Endothelial cell of umbilical vein (primary cell): ENCODE data around the gene SPPL2C. TPM values are rescaled to one million over a fixed set of nuclear protein-coding genes. Genes with fewer than 3 reads are reported as not detected.

Experiments used
- BruUV-seq: library from RNA; stranded (reverse); fragments of 400-500 nt; replicated peaks from 2 replicates; lab custom pipeline; 2021; lab: Mats Ljungman, UMichigan
- CTCF ChIA-PET: fragments of 300-600, 350-600 bp; sonication (Branson Sonifier 250); formaldehyde crosslinking; loops from one replicate; lab custom pipeline; 2021; ENCODE audit warnings: antibody characterized with exemption, inconsistent platforms; lab: Charles Lee
- POLR2A ChIA-PET: fragments of 300-600, 350-600 bp; sonication (Branson Sonifier 250); formaldehyde crosslinking; loops from one replicate; lab custom pipeline; 2021; ENCODE audit warnings: antibody characterized with exemption, inconsistent platforms; lab: Charles Lee
- DNase-seq: peaks from one replicate; pipeline ENCODE4 v3.0.0-alpha.2; 2011; ENCODE audit warnings: low read depth, low spot score
- FAIRE-seq: peaks from 2 replicates; lab custom pipeline; 2011; peaks lifted over from hg19 to GRCh38; lab: Jason Lieb, UNC
- H2AFZ ChIP-seq: 2 replicates; pipeline ENCODE4 v1.6.0; 2012; ENCODE audit warnings: low read depth, low read length, control low read depth, inconsistent platforms
- H3K27ac ChIP-seq: 2 replicates; pipeline ENCODE4 v1.5.1; 2011; ENCODE audit warnings: low read depth, mild to moderate bottlenecking, control low read depth, low read length, moderate library complexity; ENCODE audit not compliant: insufficient read depth
- H3K27me3 ChIP-seq, 2 experiments: 2 replicates each; pipeline versions ENCODE4 v1.6.0 to v1.6.1; 2011; ENCODE audit warnings: low read length in 2 of 2, mixed read lengths in 1 of 2; ENCODE audit not compliant: control insufficient read depth in 2 of 2, insufficient read depth in 2 of 2
- H3K36me3 ChIP-seq, 2 experiments: 2 replicates in 1 of 2; 3 replicates in 1 of 2; pipeline ENCODE4 v1.5.1; 2011; ENCODE audit warnings: low read length in 2 of 2, mild to moderate bottlenecking in 1 of 2, moderate library complexity in 1 of 2; ENCODE audit not compliant: control insufficient read depth in 2 of 2, insufficient read depth in 2 of 2; ENCODE audit errors: extremely low read depth in 1 of 2
- H3K4me1 ChIP-seq: 3 replicates; pipeline ENCODE4 v1.5.1; 2011; ENCODE audit warnings: mild to moderate bottlenecking, low read length; ENCODE audit not compliant: control insufficient read depth, insufficient read depth; ENCODE audit errors: extremely low read depth
- H3K4me2 ChIP-seq: 2 replicates; pipeline ENCODE4 v1.6.1; 2011; ENCODE audit warnings: low read length, control low read depth, mixed read lengths; ENCODE audit not compliant: insufficient read depth
- H3K4me3 ChIP-seq, 3 experiments: fragments of 200-600 bp in 1 of 3; sonication (generic), shearing (Covaris generic) in 1 of 3; replicated peaks in 1 of 3; 2 replicates each; pipeline ENCODE4 v1.5.1; 2011 to 2016; ENCODE audit warnings: control low read depth in 3 of 3, low read length in 3 of 3, mild to moderate bottlenecking in 2 of 3, inconsistent platforms in 1 of 3, low read depth in 1 of 3, moderate library complexity in 1 of 3; ENCODE audit not compliant: insufficient read depth in 1 of 3
- H3K79me2 ChIP-seq: 2 replicates; pipeline ENCODE4 v1.6.0; 2012; ENCODE audit warnings: low read length, inconsistent platforms; ENCODE audit not compliant: control insufficient read depth, insufficient read depth
- H3K9ac ChIP-seq: replicated peaks from 2 replicates; pipeline ENCODE3; 2011; ENCODE audit warnings: low read length, control low read depth; ENCODE audit not compliant: insufficient read depth; ENCODE audit errors: extremely low read depth
- H3K9me1 ChIP-seq: replicated peaks from 3 replicates; pipeline ENCODE4 v1.6.0; 2011; ENCODE audit warnings: mild to moderate bottlenecking, low read length; ENCODE audit not compliant: control insufficient read depth, insufficient read depth; ENCODE audit errors: extremely low read depth
- H3K9me3 ChIP-seq: replicated peaks from 2 replicates; pipeline ENCODE4 v1.5.1; 2012; ENCODE audit warnings: low read length, inconsistent platforms; ENCODE audit not compliant: control insufficient read depth, insufficient read depth
- H4K20me1 ChIP-seq: replicated peaks from 2 replicates; pipeline ENCODE3; 2011; ENCODE audit warnings: mild to moderate bottlenecking, low read length; ENCODE audit not compliant: control insufficient read depth, insufficient read depth; ENCODE audit errors: extremely low read depth
- CTCF ChIP-seq, 2 donors: IDR thresholded peaks; 1 replicate in 1 of 2; 2 replicates in 1 of 2; pipeline ENCODE4 v1.5.1; 2011; ENCODE audit warnings: low read length in 2 of 2, mild to moderate bottlenecking in 2 of 2, moderate library complexity in 2 of 2, control low read depth in 1 of 2, inconsistent platforms in 1 of 2, low read depth in 1 of 2; ENCODE audit not compliant: insufficient read depth in 1 of 2; ENCODE audit errors: extremely low read depth in 1 of 2
- FOS ChIP-seq: IDR thresholded peaks from 2 replicates; pipeline ENCODE4 v1.6.1; 2011; ENCODE audit warnings: mild to moderate bottlenecking, low read length, moderate library complexity, borderline replicate concordance; ENCODE audit not compliant: insufficient read depth
- GATA2 ChIP-seq: IDR thresholded peaks from 2 replicates; pipeline ENCODE4 v1.7.0; 2011; ENCODE audit warnings: low read depth, mild to moderate bottlenecking, moderate library complexity, mixed read lengths, low read length; ENCODE audit not compliant: insufficient read length, insufficient read depth
- JUN ChIP-seq: IDR thresholded peaks from 2 replicates; pipeline ENCODE4 v1.6.1; 2011; ENCODE audit warnings: borderline replicate concordance, low read depth; ENCODE audit not compliant: insufficient read length, insufficient read depth
- POLR2A ChIP-seq: IDR thresholded peaks from 2 replicates; pipeline ENCODE4 v1.6.1; 2012; ENCODE audit warnings: low read depth, mild to moderate bottlenecking, control low read depth, low read length
- dilution Hi-C: fragments of 300-500 bp; cut with MboI; formaldehyde crosslinking; loops from one replicate; pipeline ENCODE4 v1.15.0; 2019; ENCODE audit warnings: low sequenced_read_pairs; ENCODE audit not compliant: extremely low pct_ligation_motif_present
- intact Hi-C: fragments of 100-400 bp; cut with micrococcal nuclease; formaldehyde crosslinking; loops from one replicate; pipeline ENCODE4 v1.10.0; 2022
- polyA plus RNA-seq, 4 experiments: library from polyadenylated mRNA; depleted of rRNA in 3 of 4; stranded (reverse) in 3 of 4; unstranded in 1 of 4; fragments of >200 nt; gene quantifications; 2 replicates each; pipeline versions ENCODE4 v1.2.1 to v1.2.3, GENCODE V29; 2011 to 2012; ENCODE audit warnings: missing spikeins in 1 of 4
- total RNA-seq: library from RNA; stranded (reverse); gene quantifications from 2 replicates; pipeline ENCODE4 v1.2.3, GENCODE V29; 2021

The SPPL2C gene
- total and polyA plus RNA-seq, 2 donors (not counting 3 experiments of a cell fraction or from before 2014, with no cell fraction given) = not detected

- Histone ChIP-seq H3K79me2 (no peaks in the 10 kb centered on the region), H2AFZ (no peak overlapping the region), H3K27ac (no peak overlapping the region), H3K27me3 (no peaks in the 10 kb centered on the region), H3K9me3 (no peaks in the 10 kb centered on the region), H3K4me3 (no peak overlapping the region), H3K9me1 (no peaks in the 10 kb centered on the region), H3K4me2 (no peak overlapping the region), H3K9ac (no peak overlapping the region), H4K20me1 (no peaks in the 10 kb centered on the region), H3K36me3 (no peaks in the 10 kb centered on the region), H3K4me1 (no peaks in the 10 kb centered on the region)
- CTCF ChIA-PET = interaction anchor here (1.0 to 4.1 kb wide), 4 partner anchors 8 to 196 kb away, joined by 3 to 33 read pairs (median 14); partner anchors contain the start of gene SPPL2C
- DNase-seq (no peak), FAIRE-seq (no peak)
- no TSS peak for BruUV-seq
- TF ChIP-seq CTCF (IDR thresholded peaks at IDR 0.05; ENCODE audit: extremely low read depth in 1 of 2, insufficient read depth in 1 of 2, low read depth in 1 of 2, low read length in 2 of 2) = no peak
- TF ChIP-seq FOS = no peak
- no peak for TF ChIP-seq GATA2
- TF ChIP-seq JUN = no peak
- TF ChIP-seq POLR2A = no peak
- POLR2A ChIA-PET = no interaction called here
- intact Hi-C loops (loop anchor here (10.0 kb wide), 1 partner anchor 442 kb away; no protein-coding TSS in a partner anchor), dilution Hi-C loops (no loop called here)
Measured at GRCh38 chr17:45836047-45837044, 8.3 kb upstream of the SPPL2C start.
